ENCODE measurements around the gene CES4A.

DNA sequence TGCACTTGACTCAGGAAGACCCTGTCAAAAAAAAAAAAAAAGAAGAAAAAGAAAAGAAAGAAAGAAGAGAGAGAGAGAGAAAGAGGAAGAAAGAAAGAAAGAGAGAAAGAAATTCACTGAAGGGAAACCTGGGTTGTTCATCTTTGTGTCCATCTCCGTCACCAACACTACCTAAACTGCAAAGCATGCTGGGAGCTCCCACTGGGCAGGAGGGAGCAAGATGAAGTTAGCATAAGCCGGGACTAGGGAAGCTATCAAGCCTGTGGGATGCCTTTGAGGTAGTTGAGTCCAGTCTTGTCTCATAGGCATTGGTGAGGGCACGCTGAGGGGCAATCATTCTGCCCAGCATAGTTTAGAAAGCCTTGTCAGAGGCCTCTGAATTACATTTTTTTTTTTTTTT lies 32.9 kb downstream of the CES4A start:
- TF ChIP-seq TAF1 (IDR thresholded peaks at IDR 0.05; ENCODE audit: borderline replicate concordance, low read depth, low read length): no peak
- TF ChIP-seq POLR2AphosphoS5 (IDR thresholded peaks at IDR 0.05; ENCODE audit: low read depth, low read length): no peak

All from GM12892 (cell line).